ENCODE results near the gene CACNA1B.

CACNA1B gene

DNA sequence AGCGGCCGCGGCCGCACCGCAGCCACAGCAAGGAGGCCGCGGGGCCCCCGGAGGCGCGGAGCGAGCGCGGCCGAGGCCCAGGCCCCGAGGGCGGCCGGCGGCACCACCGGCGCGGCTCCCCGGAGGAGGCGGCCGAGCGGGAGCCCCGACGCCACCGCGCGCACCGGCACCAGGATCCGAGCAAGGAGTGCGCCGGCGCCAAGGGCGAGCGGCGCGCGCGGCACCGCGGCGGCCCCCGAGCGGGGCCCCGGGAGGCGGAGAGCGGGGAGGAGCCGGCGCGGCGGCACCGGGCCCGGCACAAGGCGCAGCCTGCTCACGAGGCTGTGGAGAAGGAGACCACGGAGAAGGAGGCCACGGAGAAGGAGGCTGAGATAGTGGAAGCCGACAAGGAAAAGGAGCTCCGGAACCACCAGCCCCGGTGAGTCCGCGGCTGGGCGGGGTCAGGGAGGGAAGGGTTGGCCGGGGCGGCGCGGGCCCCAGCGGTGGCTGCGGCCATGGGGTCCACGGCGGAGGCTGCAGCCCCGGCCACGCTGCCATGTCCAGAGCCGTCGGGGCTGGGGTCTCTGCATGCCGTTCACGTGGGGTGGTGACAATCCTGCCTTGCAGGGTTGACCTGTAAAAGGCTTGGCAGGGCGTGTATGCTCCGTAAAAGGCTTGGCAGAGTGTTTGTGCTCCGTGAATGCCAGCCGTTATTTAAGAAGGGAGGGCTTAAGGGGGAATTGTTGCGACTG is 146.0 kb downstream of the CACNA1B start:
- no peak overlapping the region for H3K4me3 ChIP-seq (ENCODE audit: low read length)
- no peak overlapping the region for H2AFZ ChIP-seq (ENCODE audit: low read length)

GRCh38 chr9:138024131-138024530 is 146.5 kb downstream of the CACNA1B start:
- no peak overlapping the region for H3K27ac ChIP-seq (ENCODE audit: low read length)
- H3K27me3 ChIP-seq (replicated peaks; ENCODE audit: insufficient read depth, low read length) = peaks cover 49% of the 10 kb centered on the region
- no peak overlapping the region for H2AFZ ChIP-seq (ENCODE audit: low read length)
- TF ChIP-seq EZH2 (optimal IDR thresholded peaks at IDR 0.05; ENCODE audit: low read depth, low read length) (no peak), EZH2phosphoT487 (IDR thresholded peaks at IDR 0.05; ENCODE audit: low read length) (no peak)
- TF ChIP-seq, protein P1, sequence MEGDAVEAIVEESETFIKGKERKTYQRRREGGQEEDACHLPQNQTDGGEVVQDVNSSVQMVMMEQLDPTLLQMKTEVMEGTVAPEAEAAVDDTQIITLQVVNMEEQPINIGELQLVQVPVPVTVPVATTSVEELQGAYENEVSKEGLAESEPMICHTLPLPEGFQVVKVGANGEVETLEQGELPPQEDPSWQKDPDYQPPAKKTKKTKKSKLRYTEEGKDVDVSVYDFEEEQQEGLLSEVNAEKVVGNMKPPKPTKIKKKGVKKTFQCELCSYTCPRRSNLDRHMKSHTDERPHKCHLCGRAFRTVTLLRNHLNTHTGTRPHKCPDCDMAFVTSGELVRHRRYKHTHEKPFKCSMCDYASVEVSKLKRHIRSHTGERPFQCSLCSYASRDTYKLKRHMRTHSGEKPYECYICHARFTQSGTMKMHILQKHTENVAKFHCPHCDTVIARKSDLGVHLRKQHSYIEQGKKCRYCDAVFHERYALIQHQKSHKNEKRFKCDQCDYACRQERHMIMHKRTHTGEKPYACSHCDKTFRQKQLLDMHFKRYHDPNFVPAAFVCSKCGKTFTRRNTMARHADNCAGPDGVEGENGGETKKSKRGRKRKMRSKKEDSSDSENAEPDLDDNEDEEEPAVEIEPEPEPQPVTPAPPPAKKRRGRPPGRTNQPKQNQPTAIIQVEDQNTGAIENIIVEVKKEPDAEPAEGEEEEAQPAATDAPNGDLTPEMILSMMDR (IDR thresholded peaks at IDR 0.05; ENCODE audit: low read length) = no peak
- no peaks in the 10 kb centered on the region for H3K79me2 ChIP-seq (ENCODE audit: low read length)
- H3K4me1 ChIP-seq (ENCODE audit: low read length) = no peaks in the 10 kb centered on the region
- no peak overlapping the region for H3K4me2 ChIP-seq (ENCODE audit: low read depth, low read length)
- no peak for DNase-seq
- no peaks in the 10 kb centered on the region for H3F3A ChIP-seq (ENCODE audit: insufficient read depth, low read length)
- no peaks in the 10 kb centered on the region for H4K20me1 ChIP-seq (ENCODE audit: insufficient read depth, low read length)
- no peaks in the 10 kb centered on the region for H3K9me2 ChIP-seq (replicated peaks; ENCODE audit: insufficient read depth, low read length)
- H3K36me3 ChIP-seq (replicated peaks; ENCODE audit: insufficient read depth, low read length) = no peaks in the 10 kb centered on the region
- no peak overlapping the region for H3K4me3 ChIP-seq (ENCODE audit: low read length)
- H3K9ac ChIP-seq (ENCODE audit: low read length) = no peak overlapping the region
- H3K9me3 ChIP-seq (replicated peaks; ENCODE audit: insufficient read depth, low read length) = 0 out of 2 replicates have a peak, but pooled peaks cover 3% of the 10 kb centered on the region

More for the DNA sequence above, 146.0 kb downstream of the CACNA1B start:
- Histone ChIP-seq H3K4me2 (ENCODE audit: low read depth, low read length) (no peak overlapping the region), H3K79me2 (ENCODE audit: low read length) (no peaks in the 10 kb centered on the region), H3K9me2 (replicated peaks; ENCODE audit: insufficient read depth, low read length) (no peaks in the 10 kb centered on the region), H3K9me3 (replicated peaks; ENCODE audit: insufficient read depth, low read length) (0 out of 2 replicates have a peak, but pooled peaks cover 3% of the 10 kb centered on the region), H3K36me3 (replicated peaks; ENCODE audit: insufficient read depth, low read length) (no peaks in the 10 kb centered on the region), H3K4me1 (ENCODE audit: low read length) (no peaks in the 10 kb centered on the region), H3K27ac (ENCODE audit: low read length) (no peak overlapping the region), H3K9ac (ENCODE audit: low read length) (no peak overlapping the region), H4K20me1 (ENCODE audit: insufficient read depth, low read length) (no peaks in the 10 kb centered on the region), H3F3A (ENCODE audit: insufficient read depth, low read length) (no peaks in the 10 kb centered on the region), H3K27me3 (replicated peaks; ENCODE audit: insufficient read depth, low read length) (peaks cover 44% of the 10 kb centered on the region)
- DNase-seq = no peak
- TF ChIP-seq EZH2 (optimal IDR thresholded peaks at IDR 0.05; ENCODE audit: low read depth, low read length) (no peak), EZH2phosphoT487 (IDR thresholded peaks at IDR 0.05; ENCODE audit: low read length) (no peak)
- TF ChIP-seq, protein P1 (IDR thresholded peaks at IDR 0.05; ENCODE audit: low read length) = no peak

DNA sequence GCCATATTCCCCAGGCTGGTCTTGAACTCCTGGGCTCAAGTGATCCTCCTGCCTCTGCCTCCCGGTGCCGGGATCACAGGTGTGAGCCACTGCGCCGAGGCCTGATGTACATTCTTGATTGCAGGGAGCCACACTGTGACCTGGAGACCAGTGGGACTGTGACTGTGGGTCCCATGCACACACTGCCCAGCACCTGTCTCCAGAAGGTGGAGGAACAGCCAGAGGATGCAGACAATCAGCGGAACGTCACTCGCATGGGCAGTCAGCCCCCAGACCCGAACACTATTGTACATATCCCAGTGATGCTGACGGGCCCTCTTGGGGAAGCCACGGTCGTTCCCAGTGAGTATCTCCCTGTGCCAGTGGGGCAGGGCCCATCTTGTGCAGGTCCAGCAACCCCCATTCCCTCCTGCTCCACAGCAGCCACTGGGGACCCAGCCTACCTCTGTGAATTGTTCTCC is 147.3 kb downstream of the CACNA1B start:
- no peaks in the 10 kb centered on the region for H3K9me2 ChIP-seq (replicated peaks; ENCODE audit: insufficient read depth, low read length)
- no peaks in the 10 kb centered on the region for H3K79me2 ChIP-seq (ENCODE audit: low read length)
- no peaks in the 10 kb centered on the region for H3F3A ChIP-seq (ENCODE audit: insufficient read depth, low read length)
- H3K9ac ChIP-seq (ENCODE audit: low read length) = no peak overlapping the region
- DNase-seq = no peak
- H3K4me3 ChIP-seq (ENCODE audit: low read length) = no peak overlapping the region
- H3K27ac ChIP-seq (ENCODE audit: low read length) = no peak overlapping the region
- H2AFZ ChIP-seq (ENCODE audit: low read length) = no peak overlapping the region
- no peaks in the 10 kb centered on the region for H4K20me1 ChIP-seq (ENCODE audit: insufficient read depth, low read length)
- 0 out of 2 replicates have a peak, but pooled peaks cover 3% of the 10 kb centered on the region for H3K9me3 ChIP-seq (replicated peaks; ENCODE audit: insufficient read depth, low read length)
- no peak overlapping the region for H3K4me2 ChIP-seq (ENCODE audit: low read depth, low read length)
- H3K36me3 ChIP-seq (replicated peaks; ENCODE audit: insufficient read depth, low read length) = no peaks in the 10 kb centered on the region
- H3K27me3 ChIP-seq (replicated peaks; ENCODE audit: insufficient read depth, low read length) = peaks cover 57% of the 10 kb centered on the region
- TF ChIP-seq, protein P1 (IDR thresholded peaks at IDR 0.05; ENCODE audit: low read length) = no peak
- TF ChIP-seq EZH2 (optimal IDR thresholded peaks at IDR 0.05; ENCODE audit: low read depth, low read length) = no peak
- no peak for TF ChIP-seq EZH2phosphoT487 (IDR thresholded peaks at IDR 0.05; ENCODE audit: low read length)
- no peaks in the 10 kb centered on the region for H3K4me1 ChIP-seq (ENCODE audit: low read length)
